ENCODE results near the gene BCKDHB.
"Not testable (repeated sequence)": the region's sequence is repeated elsewhere in the genome, so short reads cannot be mapped to it uniquely, and the experiment has no call there.

BCKDHB gene

GRCh38 chr6:80271074-80271473 lies 164.6 kb downstream of the BCKDHB start:
- DNase-seq = no peak

GRCh38 chr6:80272988-80273387 lies 166.5 kb downstream of the BCKDHB start:
- DNase-seq = no peak

DNA sequence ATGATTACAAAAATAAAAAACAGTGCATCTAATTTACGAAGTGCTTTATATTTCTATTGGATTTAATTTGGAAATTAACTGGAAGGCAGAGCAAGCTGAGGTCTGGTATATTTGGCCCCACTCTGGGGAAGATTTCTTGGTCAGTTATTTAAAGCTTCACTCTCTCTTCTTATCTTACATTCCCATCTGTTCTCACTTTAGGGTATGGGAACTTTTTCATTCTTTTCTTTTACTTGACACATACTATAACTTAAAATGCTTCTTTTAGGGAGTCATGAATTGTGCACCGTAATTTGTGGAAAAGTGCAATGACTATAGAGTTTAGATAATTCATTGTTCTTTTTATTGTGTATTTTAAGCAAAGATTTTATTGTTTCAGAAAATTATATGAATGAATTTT lies 170.4 kb downstream of the BCKDHB start:
- DNase-seq = no peak

DNA sequence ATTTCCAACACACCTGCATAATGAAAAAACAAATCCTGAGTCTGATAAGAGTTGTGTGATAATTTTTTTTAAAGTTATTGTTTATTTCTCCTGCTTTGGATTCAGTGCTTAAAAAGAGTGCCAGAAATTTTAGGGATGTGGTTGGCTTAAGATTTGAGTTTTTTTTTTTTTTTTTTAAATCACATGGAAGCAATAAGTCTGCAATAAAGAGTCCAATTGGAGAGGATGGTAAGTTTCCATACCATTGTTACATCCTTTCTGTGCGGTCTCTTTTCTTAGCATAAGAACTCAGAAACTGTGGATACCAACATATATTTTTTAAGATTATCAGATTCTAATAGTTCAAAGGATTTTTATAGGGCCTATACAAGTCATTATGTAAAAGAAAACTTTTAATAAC lies 171.0 kb downstream of the BCKDHB start:
- no peak for DNase-seq

DNA sequence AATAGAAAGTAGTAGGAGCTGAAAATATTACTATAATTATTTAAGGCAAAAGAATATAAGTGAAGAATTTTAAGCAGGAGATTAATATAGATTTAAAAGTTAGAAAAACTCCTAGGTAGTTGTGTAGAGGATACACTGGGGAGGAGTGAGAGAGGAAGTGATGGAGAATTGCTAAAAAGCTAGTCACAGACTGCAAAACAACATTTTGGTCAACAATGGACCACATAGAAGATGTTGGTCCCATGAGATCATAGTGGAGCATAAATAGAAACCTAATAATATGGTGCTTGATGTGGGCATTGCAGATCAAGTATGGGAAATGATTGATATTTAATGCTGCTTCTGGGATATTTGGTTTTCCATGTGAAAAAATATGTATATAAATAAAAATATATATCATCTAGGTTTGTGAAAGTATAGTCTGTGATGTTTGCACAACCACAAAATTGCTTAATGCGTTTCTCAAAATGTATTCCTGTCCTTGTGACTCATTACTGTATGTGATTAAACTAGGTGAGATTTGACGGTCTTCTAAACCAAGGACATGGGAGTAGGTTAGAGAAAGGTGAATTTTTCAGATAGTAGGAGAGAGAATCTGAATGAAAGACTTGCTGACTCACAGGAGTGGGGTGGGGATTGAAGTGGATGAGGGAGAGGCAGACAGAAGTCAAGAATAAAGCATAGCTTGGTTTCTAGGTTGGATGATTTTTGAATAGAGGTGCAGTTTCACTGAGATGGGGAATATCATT lies 174.0 kb downstream of the BCKDHB start:
- no peak for DNase-seq

- no peak for DNase-seq
Observed at GRCh38 chr6:80282913-80283554, 176.6 kb downstream of the BCKDHB start.

- DNase-seq = no peak
Observed at GRCh38 chr6:80287112-80287511, 180.6 kb downstream of the BCKDHB start.

- DNase-seq = no peak
Observed at GRCh38 chr6:80287607-80288006, 181.1 kb downstream of the BCKDHB start.

GRCh38 chr6:80289727-80290126 lies 183.3 kb downstream of the BCKDHB start:
- DNase-seq = no peak

DNA sequence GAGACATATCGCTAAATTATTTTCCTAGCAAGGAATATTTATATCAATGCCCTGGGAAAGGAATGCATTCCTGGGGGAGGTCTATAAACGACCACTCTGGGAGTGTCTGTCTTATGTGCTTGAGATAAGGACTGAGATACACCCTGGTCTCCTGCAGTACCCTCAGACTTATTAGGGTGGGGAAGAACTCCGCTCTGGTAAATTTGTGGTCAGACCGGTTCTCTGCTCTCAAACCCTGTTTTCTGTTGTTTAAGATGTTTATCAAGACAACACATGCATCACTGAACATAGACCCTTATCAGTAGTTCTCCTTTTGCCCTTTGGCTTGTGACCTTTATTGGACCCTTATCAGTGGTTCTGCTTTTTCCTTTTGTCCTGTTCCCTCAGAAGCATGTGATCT lies 188.1 kb downstream of the BCKDHB start:
- DNase-seq = not testable (repeated sequence)

GRCh38 chr6:80302716-80303115 lies 196.2 kb downstream of the BCKDHB start:
- DNase-seq = no peak

GRCh38 chr6:80304014-80304413 lies 197.5 kb downstream of the BCKDHB start:
- no peak for DNase-seq

GRCh38 chr6:80314531-80314930 lies 208.1 kb downstream of the BCKDHB start:
- no peak for DNase-seq

- DNase-seq = no peak
Observed at GRCh38 chr6:80316686-80317231, 210.3 kb downstream of the BCKDHB start.

- no peak for DNase-seq
Observed at GRCh38 chr6:80319196-80319595, 212.7 kb downstream of the BCKDHB start.

DNA sequence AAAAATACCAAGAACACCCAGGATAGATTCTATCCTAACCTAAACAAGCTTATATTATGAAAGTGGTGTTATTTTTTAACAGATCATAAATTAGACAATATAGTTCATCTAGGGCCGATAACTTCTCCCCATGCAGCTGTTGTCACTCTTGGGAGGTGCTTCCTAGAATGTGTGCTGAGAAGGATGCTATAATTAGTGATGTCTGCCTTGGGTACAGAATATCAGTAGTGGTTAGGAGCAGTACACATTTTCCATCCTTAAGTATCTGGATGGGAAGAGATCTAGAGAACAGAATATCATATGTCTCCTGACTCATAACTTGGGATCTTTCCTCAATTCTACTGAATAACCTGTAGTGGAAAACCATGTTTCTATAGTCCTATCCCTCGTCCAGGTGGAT lies 214.5 kb downstream of the BCKDHB start:
- DNase-seq = no peak

DNA sequence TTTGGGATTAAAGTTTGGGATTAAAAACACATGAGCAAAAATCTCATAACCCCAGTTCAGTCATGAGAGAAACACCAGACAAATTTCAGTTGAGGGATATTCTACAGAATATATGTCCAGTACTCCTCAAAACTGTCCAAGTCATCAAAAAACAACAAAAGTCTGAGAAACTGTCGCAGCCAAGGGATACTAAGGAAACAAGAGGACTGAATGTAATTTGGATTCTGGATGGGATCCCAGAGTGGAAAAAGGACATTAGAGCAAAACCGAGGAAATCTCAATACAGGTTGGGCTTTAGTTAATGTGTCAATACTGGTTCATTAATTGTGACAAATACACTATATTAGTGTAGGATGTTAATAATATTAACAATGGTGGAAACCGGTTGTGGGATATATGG lies 219.3 kb downstream of the BCKDHB start:
- no peak for DNase-seq

- no peak for DNase-seq
Observed at GRCh38 chr6:80328652-80329051, 222.2 kb downstream of the BCKDHB start.

- no peak for DNase-seq
Observed at GRCh38 chr6:80329496-80329895, 223.0 kb downstream of the BCKDHB start.

GRCh38 chr6:80330961-80331360 lies 224.5 kb downstream of the BCKDHB start:
- no peak for DNase-seq

DNA sequence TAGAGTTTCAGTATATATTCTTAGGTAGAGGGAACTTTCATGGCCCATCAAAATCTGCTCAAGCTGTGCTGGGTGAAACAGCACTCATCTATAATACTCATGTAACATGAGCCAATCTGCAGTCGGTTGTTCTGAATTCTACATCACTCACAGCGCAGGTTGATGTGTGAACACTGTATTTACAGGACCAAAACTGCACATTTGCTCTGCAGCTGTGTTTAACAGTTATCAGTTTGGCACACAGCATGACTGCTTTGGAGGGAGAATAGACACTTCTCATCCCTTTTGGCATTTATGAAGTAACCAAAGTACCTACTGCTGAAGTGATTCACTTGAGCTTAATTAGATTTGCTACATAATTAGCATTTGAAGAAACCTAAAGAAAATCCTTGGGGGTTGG lies 225.1 kb downstream of the BCKDHB start:
- no peak for DNase-seq

DNA sequence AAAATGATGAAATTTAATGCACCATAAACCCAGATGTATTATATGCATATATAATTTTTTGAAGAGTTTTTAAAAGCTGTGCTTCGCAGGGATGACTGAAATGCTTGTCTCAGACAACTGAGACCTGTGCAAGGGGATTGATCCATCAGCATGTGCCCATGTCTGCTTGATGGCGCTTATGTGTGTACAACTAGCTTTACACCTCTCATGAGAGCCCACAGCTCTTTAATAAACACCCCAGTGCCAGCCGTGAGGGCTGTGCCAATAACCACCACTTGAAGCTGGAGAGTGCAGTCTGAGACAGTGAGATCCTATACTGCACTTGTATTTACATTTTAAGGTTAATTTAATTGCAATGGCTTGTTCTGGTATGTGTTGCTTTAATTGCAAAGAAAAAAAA lies 225.5 kb downstream of the BCKDHB start:
- no peak for DNase-seq

DNA sequence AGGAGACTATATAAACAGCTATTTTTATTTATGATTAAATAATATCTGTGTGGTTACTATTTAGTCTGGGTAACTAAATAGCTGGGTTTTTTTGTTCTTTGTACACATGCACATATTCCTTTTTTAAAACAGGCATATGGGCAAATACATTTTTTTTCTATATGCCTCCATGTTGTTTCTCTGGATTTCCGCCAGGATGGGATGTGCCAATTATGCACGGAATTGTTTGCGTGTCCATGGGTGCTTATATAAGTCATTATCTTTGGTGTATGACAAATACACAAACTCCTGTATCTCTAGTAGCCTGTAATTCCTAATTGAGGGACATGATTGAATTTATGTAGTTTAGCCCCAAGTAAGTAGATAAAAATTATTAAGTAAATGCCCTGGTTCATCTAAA lies 226.9 kb downstream of the BCKDHB start:
- DNase-seq = no peak

DNA sequence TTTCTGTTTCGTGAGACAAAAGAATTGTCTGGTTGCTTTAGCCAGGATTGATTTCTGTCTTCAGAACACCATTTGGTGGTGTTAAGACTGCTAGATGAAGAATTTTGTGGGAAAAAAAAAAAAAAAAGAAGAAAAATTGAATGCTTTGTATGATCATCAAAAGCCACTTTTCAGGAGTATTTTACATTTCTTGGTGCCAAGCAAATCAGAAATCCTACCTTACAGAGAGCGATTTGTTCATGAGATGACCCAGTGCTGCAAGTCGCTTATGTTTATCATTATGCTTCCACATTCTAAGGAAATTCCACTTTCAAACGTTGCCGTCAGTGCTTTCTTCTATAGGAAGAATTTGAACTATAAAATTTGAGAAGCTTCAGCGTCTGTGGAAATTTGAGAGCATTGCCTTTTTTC lies 228.7 kb downstream of the BCKDHB start:
- DNase-seq = no peak

DNA sequence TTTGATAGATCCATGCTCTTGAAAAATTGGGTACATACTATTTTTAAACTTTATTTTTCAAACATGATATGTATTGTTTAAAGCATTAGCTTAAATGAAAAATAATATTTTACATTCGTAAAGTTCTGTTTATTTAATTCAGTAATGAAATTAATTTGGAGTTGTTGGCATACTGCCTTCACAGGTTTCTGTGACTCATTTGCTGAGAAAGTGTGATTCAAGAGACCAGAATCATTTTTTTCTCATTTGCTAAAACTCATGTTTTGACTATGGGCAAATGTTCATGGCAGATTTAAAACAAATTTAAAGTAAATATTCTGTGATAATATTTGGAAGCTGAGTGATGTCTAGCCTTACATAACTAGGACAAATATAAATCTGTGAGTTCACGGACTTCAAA lies 230.4 kb downstream of the BCKDHB start:
- DNase-seq = no peak

All from activated CD4-positive, CD25-positive, alpha-beta regulatory T cell (primary cell).